HG03442 (cell line): ENCODE results near the gene RCBTB2.
"Not testable (repeated sequence)": the region's sequence is repeated elsewhere in the genome, so short reads cannot be mapped to it uniquely, and the experiment has no call there.

Experiments
- ATAC-seq: cut with Tn5 transposase; IDR thresholded peaks from one replicate; pipeline ENCODE4 v1.9.1; 2021; ENCODE audit warnings: mild to moderate bottlenecking, moderate library complexity; ENCODE audit not compliant: unreplicated experiment

Gene RCBTB2

DNA sequence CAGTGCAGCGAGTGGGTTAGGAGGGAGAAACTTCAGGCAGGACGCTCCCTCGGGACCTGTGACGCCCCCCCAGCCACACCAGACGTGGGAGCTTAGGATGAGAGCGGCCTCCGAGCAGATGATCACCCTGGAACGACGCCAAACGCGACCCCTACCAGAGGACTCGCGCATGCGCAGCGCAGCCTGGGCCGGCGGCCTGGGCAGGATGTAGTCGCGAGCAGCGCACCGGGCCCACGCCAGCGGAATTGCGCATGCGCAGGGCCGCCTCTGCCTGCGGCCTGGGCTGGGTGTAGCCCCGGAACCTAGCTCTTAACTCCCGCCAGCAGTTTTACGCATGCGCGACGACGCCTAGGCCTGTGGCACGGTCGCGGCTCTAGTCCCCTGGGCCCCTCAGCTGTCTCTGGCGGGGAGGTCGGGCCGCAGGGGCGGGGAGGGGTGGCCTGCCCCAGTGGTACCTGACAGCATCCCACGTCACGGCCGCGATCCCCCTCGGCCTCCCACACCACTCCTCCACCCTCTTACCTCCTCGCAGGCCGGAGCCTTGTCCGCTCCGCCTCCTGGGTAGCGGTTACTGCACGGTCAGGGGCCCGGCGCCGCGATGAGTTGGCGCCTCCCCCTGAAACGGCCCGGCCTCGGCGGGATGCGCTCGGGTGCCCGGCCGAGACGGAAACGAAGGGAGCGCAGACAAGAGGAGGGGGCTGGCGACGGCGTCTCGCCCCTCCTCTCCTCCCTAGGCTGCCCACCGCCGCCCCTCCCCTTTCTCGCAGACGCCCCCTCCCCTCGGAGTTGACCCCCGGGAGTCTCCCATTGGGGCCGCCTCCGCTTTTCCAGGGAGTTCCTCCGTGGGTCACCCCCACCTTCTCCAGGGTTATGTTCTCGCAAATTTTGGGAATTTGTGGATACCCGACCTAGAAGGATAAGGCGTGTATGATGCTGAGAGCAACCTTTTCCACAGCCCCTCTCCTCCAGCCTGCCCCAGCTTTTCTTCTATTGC, at the start of gene RCBTB2:
RCBTB2 (minus strand) TSS at position 575 of the 994 bp plus-strand sequence. CDS start 11,141 bp downstream, outside the sequence.
- peak; percentile 79 for ATAC-seq

DNA sequence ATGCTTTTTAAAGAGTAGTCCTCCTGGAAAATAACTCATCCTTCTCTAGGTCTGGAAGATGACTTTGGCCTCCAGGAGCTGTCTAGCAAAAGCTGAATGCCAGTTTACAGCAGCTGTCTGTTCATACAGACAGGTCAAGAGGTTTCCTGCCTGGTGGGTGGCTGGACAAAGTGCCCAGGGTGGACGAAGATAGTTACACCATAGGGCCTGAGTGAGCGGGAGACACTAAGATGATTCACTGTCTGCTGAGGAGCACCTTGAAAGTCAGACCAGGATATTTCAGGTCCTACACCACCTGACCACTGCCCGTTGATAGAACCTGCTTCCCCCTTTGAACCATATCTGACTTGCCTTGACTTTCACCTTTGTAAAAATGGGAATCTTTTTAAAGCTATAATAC, 49.2 kb upstream of the RCBTB2 start:
- no peak for ATAC-seq

DNA sequence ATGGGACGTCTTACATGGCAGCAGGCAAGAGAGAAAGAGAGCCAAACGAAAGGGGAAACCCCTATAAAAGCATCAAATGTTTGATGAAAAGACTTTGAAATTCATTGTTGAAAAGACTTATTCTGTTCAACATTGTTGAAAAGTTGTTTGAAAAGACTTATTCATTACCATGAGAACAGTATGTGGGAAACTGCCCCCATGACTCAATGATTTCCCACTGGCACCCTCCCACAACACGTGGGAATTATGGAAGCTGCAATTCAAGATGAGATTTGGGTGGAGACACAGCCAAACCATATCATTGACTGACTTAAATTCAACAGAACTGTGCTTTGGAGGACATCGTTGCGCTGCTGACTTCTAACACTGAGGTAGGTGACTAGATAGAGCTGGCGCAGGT, 48.0 kb upstream of the RCBTB2 start:
- ATAC-seq = no peak

DNA sequence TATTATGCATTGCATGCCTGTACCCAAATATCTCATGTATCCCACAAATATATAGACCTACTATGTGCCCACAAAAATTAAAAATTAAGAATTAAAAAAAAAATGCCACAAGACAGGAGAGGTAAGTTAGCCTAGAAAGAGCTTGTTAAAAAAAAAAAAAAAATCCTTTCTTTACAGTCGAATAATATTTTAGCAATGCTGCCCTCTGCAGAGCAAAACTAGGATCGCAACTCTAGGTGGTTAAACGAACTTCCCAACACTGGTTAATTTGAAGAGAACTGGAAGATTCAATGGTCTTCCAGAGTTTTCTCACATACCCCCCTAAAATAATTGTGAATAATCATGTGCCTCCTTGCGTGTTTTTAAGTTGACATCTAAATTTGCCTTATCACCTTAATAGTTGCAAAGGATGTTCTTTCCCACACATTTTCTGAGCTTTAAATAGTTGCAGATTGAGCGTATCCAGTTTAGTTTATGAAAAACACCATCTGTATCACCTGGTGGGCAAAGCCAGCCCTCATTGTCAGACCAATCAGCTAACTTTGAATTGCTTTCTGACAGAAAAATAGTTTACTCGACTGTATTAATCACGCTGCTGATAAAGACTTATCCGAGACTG, 47.4 kb upstream of the RCBTB2 start:
- ATAC-seq = no peak

DNA sequence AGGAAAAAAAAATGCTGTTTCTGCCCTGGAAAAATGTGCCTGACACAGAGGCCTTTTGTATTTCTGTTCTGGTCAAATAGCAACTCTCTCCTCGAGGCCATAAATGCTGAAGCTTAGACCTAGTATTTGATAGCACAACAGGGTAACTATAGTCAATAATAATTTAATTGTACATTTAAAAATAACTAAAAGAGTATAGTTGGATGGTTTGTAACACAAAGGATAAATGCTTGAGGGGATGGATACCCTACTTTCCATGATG, 47.0 kb upstream of the RCBTB2 start:
- not testable (repeated sequence) for ATAC-seq

DNA sequence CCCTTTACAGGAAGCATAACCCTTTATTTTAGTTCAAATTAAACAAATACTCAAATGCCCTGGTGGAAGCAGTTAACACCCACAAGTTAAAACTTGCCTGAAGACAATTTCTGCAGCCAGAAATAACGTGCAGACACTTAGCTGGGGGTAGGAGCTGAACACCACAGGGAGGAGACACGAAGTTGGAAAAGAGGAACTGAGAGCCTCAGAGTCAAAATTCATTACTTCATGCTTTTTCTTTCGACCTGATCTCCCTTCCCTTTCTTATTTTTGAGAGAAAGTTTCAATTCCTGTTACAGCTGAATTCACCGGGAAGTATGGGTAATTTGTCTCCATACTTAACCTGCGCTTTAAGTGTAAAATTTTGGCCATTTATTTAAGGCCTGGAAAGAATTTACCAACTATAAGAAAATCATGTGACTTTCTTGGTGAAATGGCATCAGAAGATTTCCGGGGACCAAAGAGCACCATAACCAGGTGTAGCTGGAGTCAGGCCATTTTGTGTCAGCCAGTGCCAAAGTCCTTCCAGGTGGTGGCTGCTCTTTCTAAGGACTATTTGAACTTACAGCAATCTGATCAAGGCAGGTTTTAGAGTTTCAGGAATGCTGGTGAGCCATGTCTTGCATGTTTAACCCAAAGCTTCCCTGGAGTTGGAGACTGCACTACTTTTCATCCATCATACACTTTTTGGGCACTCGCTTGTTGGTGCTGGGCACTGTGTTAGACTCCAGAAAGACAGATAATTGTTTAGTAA, 46.5 kb upstream of the RCBTB2 start:
- peak; percentile 74 for ATAC-seq

DNA sequence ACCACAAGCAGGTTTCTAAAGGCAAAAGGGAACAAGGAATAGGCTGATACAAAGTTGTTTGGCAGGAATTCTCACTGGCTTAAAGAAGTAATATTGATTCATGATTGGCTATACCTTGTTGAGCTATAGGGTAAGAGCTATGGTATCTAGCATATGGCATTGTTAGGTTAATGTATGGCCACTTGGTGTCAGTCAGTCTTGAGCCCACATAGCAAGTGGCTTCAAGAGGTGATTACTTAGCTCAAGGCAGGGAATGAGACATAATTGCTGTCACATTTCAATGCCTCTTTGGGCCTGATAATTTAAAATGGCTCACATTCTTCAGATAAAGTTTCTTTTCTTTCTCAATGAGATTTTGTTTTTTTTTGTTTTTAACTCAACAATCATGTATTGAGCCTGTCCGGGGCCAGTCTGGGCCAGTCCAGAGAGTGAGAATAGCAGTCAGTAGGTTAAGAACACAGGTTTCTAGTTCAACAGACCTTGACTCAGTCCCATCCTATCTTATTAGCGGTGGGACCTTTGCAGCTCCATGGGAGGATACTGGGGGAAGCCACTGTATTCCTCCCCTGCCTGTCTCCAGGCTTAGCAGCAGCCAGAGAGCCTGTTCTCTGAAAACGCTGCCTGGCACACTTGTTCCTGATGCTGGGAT, 45.8 kb upstream of the RCBTB2 start:
- ATAC-seq = peak; percentile 64

DNA sequence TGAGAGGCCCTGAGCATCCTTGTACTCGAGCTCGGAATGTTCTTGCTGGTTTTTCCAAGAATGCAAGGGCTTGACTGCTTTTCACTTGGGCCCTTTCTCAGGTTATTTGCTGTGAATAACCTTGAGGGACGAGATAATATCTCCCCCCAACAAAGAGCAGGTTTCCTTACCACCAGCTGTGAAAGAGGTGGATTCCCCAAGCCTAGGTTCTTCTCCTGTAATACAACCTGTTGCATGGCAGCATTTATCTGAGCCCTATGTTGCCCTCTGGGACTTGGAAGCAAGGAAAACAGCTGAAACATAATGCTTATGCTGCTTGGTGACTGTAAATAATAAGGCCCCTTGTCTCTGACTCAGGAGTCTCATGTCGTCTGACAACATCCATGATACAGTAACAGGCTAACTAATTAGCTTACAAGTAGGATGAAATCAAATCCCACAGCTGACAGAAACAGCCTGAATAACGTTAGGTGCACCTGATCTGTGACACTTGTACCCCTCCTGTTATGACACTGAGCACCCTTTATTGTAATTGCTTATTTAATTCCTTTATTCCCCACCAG, 43.6 kb upstream of the RCBTB2 start:
- no peak for ATAC-seq

DNA sequence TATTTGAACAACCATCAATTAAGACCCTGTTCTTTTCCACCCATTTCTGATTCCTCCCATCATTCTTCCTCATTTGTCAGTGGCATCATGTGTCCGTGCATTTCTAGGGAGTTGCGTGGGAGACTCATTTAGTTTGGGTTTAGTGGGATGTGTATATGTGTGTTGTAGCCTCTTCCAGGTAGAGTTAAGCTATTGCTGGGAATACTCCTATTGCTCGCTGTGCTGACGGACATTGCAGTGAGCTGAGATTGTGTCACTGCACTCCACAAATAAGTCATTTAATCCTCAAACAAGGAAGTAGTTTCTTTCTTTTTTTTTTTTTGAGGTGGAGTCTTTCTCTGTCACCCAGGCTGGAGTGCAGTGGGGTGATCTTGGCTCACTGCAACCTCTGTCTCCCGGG, 42.2 kb upstream of the RCBTB2 start:
- no peak for ATAC-seq

DNA sequence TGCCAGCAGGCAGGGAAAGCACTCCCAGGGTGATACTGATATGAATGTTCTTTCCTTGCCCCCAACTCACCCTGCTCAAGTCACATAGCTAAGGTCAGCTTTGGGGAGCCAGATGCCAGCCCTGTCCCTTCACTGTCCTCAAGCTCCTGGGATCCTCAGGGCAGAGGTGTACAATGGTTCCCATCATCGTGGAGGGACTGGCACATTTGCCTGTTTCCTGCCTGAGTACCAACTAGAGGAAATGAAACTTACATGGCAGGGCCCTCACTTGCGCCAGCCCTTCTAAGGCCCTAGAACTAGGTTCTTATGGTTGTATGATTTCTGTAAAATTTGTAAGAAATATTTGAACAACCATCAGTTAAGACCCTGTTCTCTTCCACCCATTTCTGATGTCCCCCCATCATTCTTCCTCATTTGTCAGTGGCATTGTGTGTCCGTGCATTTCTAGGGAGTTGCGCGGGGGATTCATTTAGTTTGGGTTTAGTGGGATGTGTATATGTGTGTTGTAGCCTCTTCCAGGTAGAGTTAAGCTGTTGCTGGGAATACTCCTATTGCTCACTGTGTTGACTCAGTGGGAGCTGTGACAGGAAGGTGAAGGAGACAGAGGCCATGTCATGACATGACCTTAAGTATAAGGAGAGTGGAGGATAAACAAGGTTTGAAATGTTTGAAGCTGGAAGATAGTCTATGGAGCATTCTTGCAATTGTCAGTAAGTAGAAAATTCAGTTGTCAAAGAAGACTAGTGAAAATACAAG, 41.3 kb upstream of the RCBTB2 start:
- ATAC-seq = no peak

DNA sequence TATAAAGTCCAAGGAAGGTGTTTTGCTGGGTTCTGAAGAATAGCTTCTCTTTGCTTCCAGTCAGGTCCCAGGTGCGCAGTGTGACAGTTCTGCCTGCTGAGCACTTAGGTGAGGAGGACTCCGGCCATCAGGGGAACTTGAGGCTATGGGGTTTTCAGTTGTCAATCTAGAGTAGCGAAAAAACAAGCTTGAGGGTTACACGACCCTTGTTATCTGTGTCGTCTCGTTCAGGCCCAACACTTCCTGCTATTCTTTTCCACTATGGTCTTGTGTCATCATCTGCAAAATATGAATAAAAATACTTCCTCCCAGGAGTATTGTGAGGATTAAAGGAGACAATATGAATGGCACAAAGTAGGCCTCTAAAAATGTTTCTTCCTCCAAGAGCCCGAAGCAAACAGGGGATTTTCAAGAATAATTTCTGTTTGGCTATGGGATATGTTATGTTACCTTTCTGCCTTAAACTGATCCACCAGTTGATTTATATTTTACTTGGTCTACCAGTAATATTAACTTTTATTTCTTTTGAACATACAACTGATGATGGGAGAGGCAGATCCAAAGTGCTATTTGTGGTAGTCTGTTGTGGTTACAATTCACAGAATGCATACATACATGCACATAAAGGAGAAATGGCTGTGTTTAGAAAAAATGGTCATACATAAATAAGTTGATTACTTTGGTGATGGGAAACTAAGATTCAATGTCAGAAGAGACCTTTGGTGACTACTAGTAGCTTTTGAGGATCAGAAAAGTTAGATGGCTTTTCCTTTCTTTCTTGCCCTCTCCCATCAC, 40.5 kb upstream of the RCBTB2 start:
- no peak for ATAC-seq

DNA sequence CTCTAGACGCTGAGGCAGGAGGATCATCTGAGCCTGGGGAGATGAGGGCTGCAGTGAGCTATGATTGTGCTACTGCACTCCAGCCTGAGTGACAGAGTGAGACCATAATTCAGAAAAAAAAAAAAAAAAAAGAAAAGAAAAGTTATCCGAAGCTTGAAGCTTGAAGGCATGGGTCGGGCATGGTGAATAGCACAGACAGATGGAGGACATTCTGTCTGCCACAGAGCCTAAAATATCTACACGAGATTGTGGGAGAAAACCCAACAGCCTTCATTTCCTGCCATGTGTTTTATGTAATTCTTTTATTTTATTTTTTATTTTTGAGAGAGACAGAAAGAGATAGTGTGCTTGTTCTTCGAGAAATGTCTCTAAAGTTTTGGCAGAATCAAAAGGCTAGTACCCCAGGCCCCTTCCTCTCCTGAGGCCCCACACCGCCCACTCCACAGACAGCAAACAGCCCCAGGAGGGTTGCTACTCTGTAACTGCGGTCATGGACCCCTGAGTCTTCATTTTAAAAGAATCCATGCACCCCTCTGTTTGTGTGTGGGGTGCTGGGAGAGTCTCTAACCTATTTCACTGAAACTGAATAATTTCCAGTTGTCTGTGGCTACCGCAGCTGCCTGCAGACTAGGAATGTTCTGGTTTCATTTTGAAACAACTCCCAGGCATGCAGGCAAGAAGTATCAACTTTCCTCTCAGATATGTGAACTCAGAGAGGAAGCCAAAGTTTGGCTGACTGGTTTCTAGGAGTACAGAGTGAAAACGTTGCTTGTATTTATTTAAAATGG, 38.4 kb upstream of the RCBTB2 start:
- peak; percentile 36 for ATAC-seq

DNA sequence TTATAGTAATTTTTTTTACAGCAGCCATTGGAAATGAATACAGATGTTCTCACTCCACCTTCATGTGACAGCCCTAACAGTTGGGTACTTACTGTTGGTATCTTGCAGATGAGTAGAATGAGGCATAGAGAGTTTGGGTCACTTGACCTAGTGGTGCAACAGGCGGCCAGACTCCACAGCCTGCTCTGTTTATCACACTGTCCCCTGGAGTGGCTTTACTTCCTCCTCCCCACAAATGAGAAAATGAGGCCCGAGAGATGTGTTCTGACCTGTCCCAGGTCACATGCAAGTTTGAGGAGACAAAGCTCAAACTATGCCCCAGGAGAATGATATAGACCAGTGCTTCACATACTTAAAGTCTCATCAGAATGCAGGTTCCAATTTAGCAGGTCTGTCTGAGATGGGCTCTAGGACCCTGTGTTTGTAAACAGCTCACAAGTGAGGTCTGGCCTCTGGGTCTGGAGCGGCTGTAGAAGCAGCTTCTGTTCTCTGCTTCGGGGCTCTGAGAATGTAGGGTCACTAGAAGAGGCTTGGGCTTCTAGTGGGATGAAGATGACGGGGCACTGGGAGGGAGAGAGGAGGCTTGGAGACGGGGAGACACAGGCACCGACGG, 37.4 kb upstream of the RCBTB2 start:
- no peak for ATAC-seq

DNA sequence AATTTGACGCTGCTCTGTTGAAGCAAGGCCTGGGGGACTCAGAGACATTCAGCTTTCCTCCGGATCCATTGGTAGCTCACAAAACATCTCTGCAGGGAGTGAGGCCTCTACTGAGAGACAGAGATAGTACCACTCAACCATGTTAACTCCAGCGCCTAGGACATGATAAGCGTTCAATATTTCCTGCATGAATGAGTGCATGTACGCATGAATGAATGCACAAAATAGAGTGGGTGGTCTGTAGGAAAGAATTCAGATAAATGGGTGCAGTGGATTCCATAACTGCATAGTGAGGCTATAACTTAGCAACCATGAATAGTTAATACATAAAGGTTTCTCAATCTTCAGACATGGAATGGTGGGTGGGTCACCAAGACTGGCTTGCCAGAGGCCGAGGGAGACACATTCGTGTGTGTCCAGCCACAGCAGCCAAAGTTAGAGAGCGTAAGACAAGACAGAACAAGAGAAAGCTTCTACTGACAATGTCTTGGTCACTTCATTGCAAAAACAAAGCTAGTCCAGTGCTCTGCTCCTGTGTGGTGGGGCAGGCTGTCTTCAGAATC, 36.3 kb upstream of the RCBTB2 start:
- ATAC-seq = no peak

DNA sequence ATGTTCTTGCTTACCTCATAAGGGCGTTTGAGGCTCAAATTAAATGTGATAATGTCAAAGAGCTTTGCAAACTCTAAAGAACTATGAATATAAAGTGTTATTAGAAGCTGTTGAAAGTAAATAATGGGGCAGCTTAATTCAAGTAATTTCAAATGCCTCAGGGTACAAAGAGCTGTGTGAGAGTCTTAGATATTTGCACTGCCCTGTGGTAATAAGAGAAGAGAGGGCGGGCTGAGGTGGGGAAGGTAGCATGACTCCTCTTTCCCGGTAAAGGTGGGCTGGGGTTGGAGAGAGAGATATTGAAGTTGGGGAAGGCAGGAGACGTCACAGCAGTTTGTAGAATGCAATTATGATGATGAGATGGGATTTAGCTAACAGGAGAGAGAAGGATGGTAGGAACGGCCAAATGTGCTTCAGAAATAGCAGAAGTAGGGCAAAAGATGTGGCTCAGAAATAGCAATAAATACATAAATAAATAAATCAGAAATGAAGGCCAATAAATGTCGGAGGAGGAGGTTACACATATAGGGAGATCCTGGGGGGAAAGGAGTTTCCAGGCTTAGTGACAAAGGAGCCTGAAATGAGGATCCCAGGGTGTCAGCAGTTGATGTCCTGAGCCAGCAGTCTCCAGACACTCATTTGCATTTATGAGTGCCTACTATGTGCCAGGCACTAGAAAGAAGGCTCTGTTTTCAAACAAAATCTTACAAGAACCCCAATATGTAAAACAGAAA, 35.7 kb upstream of the RCBTB2 start:
- no peak for ATAC-seq

DNA sequence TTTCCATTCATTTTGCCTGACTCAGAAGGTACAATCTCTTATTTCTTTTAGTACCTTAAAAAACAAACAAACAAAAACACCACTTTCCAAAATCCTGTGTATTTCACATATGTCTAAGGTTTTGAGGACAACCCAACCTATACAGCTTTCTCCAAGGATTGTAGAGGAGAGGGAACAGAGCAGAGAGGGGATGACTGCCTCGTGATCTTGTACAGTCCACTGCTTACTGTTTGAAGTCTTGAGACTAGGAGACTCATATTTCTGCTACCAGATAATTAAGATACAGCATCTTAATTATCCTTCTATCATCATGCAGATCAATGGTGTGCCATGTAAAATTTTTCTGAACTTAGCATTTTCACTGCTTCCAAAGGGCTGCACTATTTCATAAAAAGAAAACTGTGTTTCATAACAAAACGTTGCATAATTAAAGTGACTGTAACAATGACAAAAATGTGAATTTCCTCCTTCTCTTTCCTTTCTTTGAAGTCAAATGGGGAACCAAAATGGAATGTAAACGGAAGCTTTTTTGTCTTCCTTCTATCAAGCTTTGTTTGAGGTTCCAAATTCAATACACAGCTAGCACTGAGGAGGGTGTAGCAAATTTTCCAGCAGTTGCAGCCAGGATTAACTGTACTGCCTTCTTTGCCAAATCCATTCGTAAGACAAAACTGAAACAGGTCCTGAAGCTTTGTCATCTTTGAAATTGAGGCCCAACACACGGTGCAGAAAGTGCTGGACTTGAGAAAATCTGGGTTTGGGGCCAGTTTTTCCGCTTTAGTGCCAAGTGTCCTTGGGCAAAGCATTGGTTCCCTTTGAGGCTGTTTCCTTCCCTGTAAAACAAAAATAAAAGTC, 34.9 kb upstream of the RCBTB2 start:
- ATAC-seq = no peak
